Measurements from ENCODE around the gene KIF21B. TPM values are rescaled to one million over a fixed set of nuclear protein-coding genes. Genes with fewer than 3 reads are reported as not detected.

KIF21B gene
- total RNA-seq, 4 donors from 2014 or later: 0.29 to 11.3 (median 2.4) TPM

- H3K9me3 ChIP-seq: no peaks in the 10 kb centered on the region
- intact Hi-C loops (cut with DNase I; ENCODE audit: low total_unique reads): no loop called here
- no peaks in the 10 kb centered on the region for H3K27me3 ChIP-seq
- no peak for TF ChIP-seq POLR2A (IDR thresholded peaks at IDR 0.05)
- TF ChIP-seq, protein P1, sequence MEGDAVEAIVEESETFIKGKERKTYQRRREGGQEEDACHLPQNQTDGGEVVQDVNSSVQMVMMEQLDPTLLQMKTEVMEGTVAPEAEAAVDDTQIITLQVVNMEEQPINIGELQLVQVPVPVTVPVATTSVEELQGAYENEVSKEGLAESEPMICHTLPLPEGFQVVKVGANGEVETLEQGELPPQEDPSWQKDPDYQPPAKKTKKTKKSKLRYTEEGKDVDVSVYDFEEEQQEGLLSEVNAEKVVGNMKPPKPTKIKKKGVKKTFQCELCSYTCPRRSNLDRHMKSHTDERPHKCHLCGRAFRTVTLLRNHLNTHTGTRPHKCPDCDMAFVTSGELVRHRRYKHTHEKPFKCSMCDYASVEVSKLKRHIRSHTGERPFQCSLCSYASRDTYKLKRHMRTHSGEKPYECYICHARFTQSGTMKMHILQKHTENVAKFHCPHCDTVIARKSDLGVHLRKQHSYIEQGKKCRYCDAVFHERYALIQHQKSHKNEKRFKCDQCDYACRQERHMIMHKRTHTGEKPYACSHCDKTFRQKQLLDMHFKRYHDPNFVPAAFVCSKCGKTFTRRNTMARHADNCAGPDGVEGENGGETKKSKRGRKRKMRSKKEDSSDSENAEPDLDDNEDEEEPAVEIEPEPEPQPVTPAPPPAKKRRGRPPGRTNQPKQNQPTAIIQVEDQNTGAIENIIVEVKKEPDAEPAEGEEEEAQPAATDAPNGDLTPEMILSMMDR (IDR thresholded peaks at IDR 0.05): no peak
- no peaks in the 10 kb centered on the region for H3K36me3 ChIP-seq
- H3K27ac ChIP-seq: no peak overlapping the region
- no peaks in the 10 kb centered on the region for H3K4me1 ChIP-seq
- H3K4me3 ChIP-seq: no peak overlapping the region
- DNase-seq: no peak
These were observed 48.1 kb downstream of the KIF21B start for GRCh38 chr1:200975458-200975857.

DNA sequence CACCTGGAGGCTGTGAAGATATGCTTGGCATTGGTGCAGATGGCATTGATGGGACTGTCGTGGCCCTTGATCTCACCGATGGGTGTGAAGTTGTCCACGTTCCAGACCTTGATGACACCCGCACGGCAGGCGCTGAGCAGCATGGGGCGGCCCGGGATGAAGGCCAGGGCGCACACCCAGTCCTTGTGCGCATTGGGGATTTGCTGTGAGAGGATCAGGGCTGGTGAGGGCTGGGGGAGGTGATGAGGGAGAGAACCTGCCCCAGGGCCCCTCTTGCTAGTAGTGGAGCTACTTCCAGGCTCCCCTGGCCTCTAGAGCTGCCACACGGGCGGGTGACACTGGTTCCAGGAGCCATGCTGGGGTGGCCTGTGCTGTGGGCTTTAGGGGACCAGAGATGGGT, 48.8 kb downstream of the KIF21B start:
- Histone ChIP-seq H3K9me3 (no peaks in the 10 kb centered on the region), H3K4me3 (no peak overlapping the region), H3K27me3 (no peaks in the 10 kb centered on the region), H3K36me3 (no peaks in the 10 kb centered on the region), H3K27ac (no peak overlapping the region), H3K4me1 (no peaks in the 10 kb centered on the region)
- TF ChIP-seq POLR2A (IDR thresholded peaks at IDR 0.05): no peak
- TF ChIP-seq, protein P1 (IDR thresholded peaks at IDR 0.05): no peak
- DNase-seq: no peak
- intact Hi-C loops (cut with DNase I; ENCODE audit: low total_unique reads): loop anchor here (5.0 kb wide), 2 partner anchors 68 to 138 kb away; partner anchors contain the start of gene CACNA1S

- no peak overlapping the region for H3K27ac ChIP-seq
- H3K27me3 ChIP-seq: no peaks in the 10 kb centered on the region
- no peaks in the 10 kb centered on the region for H3K4me1 ChIP-seq
- H3K36me3 ChIP-seq: no peaks in the 10 kb centered on the region
- intact Hi-C loops (cut with DNase I; ENCODE audit: low total_unique reads): loop anchor here (5.0 kb wide), 2 partner anchors 68 to 138 kb away; partner anchors contain the start of gene CACNA1S
- no peaks in the 10 kb centered on the region for H3K9me3 ChIP-seq
- TF ChIP-seq, protein P1 (IDR thresholded peaks at IDR 0.05): no peak
- no peak for TF ChIP-seq POLR2A (IDR thresholded peaks at IDR 0.05)
- no peak for DNase-seq
- no peak overlapping the region for H3K4me3 ChIP-seq
These were observed 49.4 kb downstream of the KIF21B start for GRCh38 chr1:200973937-200974657.

- no peak for DNase-seq
- Histone ChIP-seq H3K4me3 (no peak overlapping the region), H3K4me1 (no peaks in the 10 kb centered on the region), H3K27me3 (no peaks in the 10 kb centered on the region), H3K27ac (no peak overlapping the region), H3K36me3 (no peaks in the 10 kb centered on the region), H3K9me3 (no peaks in the 10 kb centered on the region)
- intact Hi-C loops (cut with DNase I; ENCODE audit: low total_unique reads): loop anchor here (5.0 kb wide), 2 partner anchors 69 to 139 kb away; partner anchors contain the start of gene CACNA1S
- TF ChIP-seq, protein P1 (IDR thresholded peaks at IDR 0.05): no peak
- no peak for TF ChIP-seq POLR2A (IDR thresholded peaks at IDR 0.05)
These were observed 50.4 kb downstream of the KIF21B start for GRCh38 chr1:200972985-200973742.

Measured in uterus (tissue), 4 donors.